ENCODE measurements around the gene FCGR1A. TPM values are rescaled to one million over a fixed set of nuclear protein-coding genes. Genes with fewer than 3 reads are reported as not detected.
"Not testable (repeated sequence)": the region's sequence is repeated elsewhere in the genome, so short reads cannot be mapped to it uniquely, and the experiment has no call there.

FCGR1A gene
- polyA plus RNA-seq, 2 donors = 0.92 to 1.00 TPM

DNA sequence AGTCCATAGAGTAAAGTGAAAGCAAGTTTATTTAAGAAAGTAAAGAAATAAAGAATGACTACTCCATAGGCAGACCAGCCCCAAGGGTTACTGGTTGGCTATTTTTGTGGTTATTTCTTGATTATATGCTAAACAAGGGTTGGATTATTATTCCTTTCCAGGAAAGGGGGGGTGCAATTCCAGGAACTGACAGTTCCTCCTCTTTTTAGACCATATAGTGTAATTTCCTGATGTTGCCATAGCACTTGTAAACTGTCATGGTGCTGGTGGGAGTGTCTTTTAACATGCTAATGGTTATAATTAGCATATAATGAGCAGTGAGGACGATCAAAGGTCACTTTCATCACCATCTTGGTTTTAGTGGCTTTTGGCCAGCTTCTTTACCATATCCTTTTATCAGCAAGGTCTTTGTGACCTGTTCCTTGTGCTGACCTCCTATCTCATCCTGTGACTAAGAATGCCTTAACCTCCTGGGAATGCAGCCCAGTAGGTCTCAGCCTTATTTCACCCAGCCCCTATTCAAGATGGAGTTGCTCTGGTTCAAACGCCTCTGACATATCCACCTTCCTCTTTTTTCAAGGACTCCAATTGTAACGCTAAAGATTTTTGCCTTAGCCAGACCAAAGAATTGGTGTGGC is 6.9 kb upstream of the FCGR1A start:
- not testable (repeated sequence) for H3K9me3 ChIP-seq (ENCODE audit: control insufficient read depth in 2 of 2, insufficient read depth in 1 of 2, low read depth in 1 of 2, low read length in 1 of 2); H3K4me3 ChIP-seq (ENCODE audit: low read depth in 1 of 2, low read length in 2 of 2); H3K36me3 ChIP-seq (ENCODE audit: control insufficient read depth in 2 of 2, insufficient read depth in 2 of 2, low read length in 1 of 2); H3K27me3 ChIP-seq (ENCODE audit: control insufficient read depth in 1 of 2, insufficient read depth in 2 of 2, low read length in 2 of 2); H3K4me1 ChIP-seq (ENCODE audit: control insufficient read depth in 2 of 2, insufficient read depth in 2 of 2, low read length in 1 of 2); H3K27ac ChIP-seq (ENCODE audit: low read depth in 2 of 2, low read length in 1 of 2)
- WGBS, 2 donors = 18 to 40% methylated on average over 1 of the region's 3 CpGs

DNA sequence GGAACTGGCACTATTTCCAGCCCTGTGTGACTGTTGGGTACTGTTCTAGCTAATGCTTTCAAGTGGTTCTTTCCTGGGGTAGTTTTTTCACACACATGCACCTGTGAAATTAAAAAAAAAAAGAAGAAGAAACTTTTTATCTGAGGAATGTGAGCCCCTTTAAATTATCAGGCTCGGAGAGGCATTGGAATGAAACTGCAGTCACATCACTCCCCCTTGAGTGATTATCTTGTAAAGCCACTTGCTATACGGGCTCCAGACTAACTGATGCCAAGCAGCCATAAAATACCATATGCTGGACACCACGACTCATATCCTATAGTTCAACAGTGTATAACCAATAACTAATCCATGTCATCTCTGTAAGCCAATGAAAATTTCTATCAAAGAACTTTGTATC is 5.4 kb upstream of the FCGR1A start:
- 23 to 28% methylated on average over 1 to 2 of the region's 3 CpGs for WGBS, 2 donors
- H3K36me3 ChIP-seq (ENCODE audit: control insufficient read depth in 2 of 2, insufficient read depth in 2 of 2, low read length in 1 of 2); H3K4me1 ChIP-seq (ENCODE audit: control insufficient read depth in 2 of 2, insufficient read depth in 2 of 2, low read length in 1 of 2); H3K27me3 ChIP-seq (ENCODE audit: control insufficient read depth in 1 of 2, insufficient read depth in 2 of 2, low read length in 2 of 2); H3K27ac ChIP-seq (ENCODE audit: low read depth in 2 of 2, low read length in 1 of 2); H3K4me3 ChIP-seq (ENCODE audit: low read depth in 1 of 2, low read length in 2 of 2); H3K9me3 ChIP-seq (ENCODE audit: control insufficient read depth in 2 of 2, insufficient read depth in 1 of 2, low read depth in 1 of 2, low read length in 1 of 2): not testable (repeated sequence)

DNA sequence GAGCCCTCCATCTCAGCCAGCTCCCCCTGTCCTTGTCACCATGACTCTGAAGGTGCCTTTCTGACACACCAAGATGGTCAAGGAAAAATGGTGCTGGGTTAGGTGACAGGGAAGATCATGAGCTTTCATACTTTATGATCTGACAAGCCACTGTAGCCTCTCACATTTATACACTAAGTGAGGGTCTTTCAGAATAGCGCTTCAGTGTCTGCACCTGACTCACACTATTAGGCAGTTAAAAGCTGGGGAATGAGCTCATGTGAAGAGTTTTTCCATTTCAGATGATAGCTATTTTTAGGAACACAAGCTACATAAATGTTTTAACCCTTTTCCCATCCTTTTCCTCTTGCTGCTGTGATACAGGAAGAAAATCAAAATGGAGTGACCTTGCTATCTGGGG is 4.2 kb upstream of the FCGR1A start:
- H3K27ac ChIP-seq (ENCODE audit: low read depth in 2 of 2, low read length in 1 of 2); H3K4me3 ChIP-seq (ENCODE audit: low read depth in 1 of 2, low read length in 2 of 2); H3K36me3 ChIP-seq (ENCODE audit: control insufficient read depth in 2 of 2, insufficient read depth in 2 of 2, low read length in 1 of 2); H3K27me3 ChIP-seq (ENCODE audit: control insufficient read depth in 1 of 2, insufficient read depth in 2 of 2, low read length in 2 of 2); H3K4me1 ChIP-seq (ENCODE audit: control insufficient read depth in 2 of 2, insufficient read depth in 2 of 2, low read length in 1 of 2); H3K9me3 ChIP-seq (ENCODE audit: control insufficient read depth in 2 of 2, insufficient read depth in 1 of 2, low read depth in 1 of 2, low read length in 1 of 2): not testable (repeated sequence)
- WGBS, 2 donors = 79 to 92% methylated on average over 1 of the region's 1 CpG

DNA sequence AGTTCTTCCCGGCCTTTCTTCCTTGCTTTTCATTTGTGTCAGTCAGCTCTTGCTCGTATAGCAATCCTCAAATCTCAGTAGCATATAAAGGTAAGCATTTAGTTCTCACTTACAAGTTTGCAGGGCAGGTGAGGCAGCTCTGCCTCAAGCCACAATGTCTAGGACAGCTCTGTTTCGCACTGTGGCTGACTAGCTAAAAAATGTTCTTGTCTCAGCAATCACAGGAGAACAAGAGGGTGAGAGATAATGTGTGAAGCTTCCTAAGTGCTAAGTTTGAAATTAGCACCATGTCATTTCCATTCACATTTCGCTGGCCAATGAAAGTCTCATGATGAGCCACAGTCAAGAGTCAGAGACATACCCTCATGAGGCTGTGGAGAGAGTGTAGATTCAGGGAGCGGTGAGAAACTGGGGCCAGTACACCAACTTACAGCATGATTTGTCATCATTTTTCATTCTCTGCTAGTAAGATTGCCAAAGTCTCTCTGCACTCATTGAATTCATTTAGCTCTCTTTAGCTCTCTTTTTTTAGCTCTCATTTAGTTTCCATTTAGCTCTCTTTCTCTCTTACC is 995 bp upstream of the FCGR1A start:
- H3K9me3 ChIP-seq (ENCODE audit: control insufficient read depth in 2 of 2, insufficient read depth in 1 of 2, low read depth in 1 of 2, low read length in 1 of 2); H3K4me3 ChIP-seq (ENCODE audit: low read depth in 1 of 2, low read length in 2 of 2); H3K4me1 ChIP-seq (ENCODE audit: control insufficient read depth in 2 of 2, insufficient read depth in 2 of 2, low read length in 1 of 2); H3K36me3 ChIP-seq (ENCODE audit: control insufficient read depth in 2 of 2, insufficient read depth in 2 of 2, low read length in 1 of 2); H3K27me3 ChIP-seq (ENCODE audit: control insufficient read depth in 1 of 2, insufficient read depth in 2 of 2, low read length in 2 of 2); H3K27ac ChIP-seq (ENCODE audit: low read depth in 2 of 2, low read length in 1 of 2): not testable (repeated sequence)
- WGBS, 2 donors = 81 to 85% methylated on average over 5 of the region's 5 CpGs

DNA sequence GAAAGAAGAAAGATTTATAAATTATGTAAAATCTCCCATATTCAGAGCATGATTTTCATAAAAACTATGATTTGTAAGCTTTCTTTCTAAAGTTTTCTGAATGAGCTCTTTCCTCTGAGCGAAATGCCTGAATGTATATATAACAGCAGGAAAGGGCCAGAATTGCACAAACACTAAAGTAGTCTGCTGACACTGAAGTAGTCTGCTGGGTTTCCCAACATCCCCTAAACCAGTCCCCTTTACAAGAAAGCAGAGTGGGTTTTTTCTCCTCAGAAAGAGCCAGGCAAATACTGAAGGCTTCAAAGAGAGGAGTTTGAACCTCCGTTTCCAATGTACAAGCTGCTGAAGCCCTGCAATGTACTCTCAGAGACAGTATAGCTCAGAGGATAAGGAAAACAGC is 795 bp downstream of the FCGR1A start:
- no CpG with 5 or more reads among the region's 2 CpGs for WGBS, 2 donors
- not testable (repeated sequence) for H3K4me3 ChIP-seq (ENCODE audit: low read depth in 1 of 2, low read length in 2 of 2); H3K9me3 ChIP-seq (ENCODE audit: control insufficient read depth in 2 of 2, insufficient read depth in 1 of 2, low read depth in 1 of 2, low read length in 1 of 2); H3K36me3 ChIP-seq (ENCODE audit: control insufficient read depth in 2 of 2, insufficient read depth in 2 of 2, low read length in 1 of 2); H3K27me3 ChIP-seq (ENCODE audit: control insufficient read depth in 1 of 2, insufficient read depth in 2 of 2, low read length in 2 of 2); H3K4me1 ChIP-seq (ENCODE audit: control insufficient read depth in 2 of 2, insufficient read depth in 2 of 2, low read length in 1 of 2); H3K27ac ChIP-seq (ENCODE audit: low read depth in 2 of 2, low read length in 1 of 2)

DNA sequence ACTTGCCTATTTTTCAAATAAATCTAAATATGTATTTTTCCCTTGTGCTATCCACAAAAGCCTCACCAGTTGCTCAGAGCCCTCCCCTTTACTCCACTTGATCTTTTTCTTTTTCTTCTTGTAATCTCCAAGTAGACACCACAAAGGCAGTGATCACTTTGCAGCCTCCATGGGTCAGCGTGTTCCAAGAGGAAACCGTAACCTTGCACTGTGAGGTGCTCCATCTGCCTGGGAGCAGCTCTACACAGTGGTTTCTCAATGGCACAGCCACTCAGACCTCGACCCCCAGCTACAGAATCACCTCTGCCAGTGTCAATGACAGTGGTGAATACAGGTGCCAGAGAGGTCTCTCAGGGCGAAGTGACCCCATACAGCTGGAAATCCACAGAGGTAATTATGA is 1.4 kb downstream of the FCGR1A start:
- not testable (repeated sequence) for H3K4me3 ChIP-seq (ENCODE audit: low read depth in 1 of 2, low read length in 2 of 2); H3K36me3 ChIP-seq (ENCODE audit: control insufficient read depth in 2 of 2, insufficient read depth in 2 of 2, low read length in 1 of 2); H3K4me1 ChIP-seq (ENCODE audit: control insufficient read depth in 2 of 2, insufficient read depth in 2 of 2, low read length in 1 of 2); H3K27ac ChIP-seq (ENCODE audit: low read depth in 2 of 2, low read length in 1 of 2); H3K27me3 ChIP-seq (ENCODE audit: control insufficient read depth in 1 of 2, insufficient read depth in 2 of 2, low read length in 2 of 2); H3K9me3 ChIP-seq (ENCODE audit: control insufficient read depth in 2 of 2, insufficient read depth in 1 of 2, low read depth in 1 of 2, low read length in 1 of 2)
- 78 to 86% methylated on average over 3 to 4 of the region's 4 CpGs for WGBS, 2 donors

DNA sequence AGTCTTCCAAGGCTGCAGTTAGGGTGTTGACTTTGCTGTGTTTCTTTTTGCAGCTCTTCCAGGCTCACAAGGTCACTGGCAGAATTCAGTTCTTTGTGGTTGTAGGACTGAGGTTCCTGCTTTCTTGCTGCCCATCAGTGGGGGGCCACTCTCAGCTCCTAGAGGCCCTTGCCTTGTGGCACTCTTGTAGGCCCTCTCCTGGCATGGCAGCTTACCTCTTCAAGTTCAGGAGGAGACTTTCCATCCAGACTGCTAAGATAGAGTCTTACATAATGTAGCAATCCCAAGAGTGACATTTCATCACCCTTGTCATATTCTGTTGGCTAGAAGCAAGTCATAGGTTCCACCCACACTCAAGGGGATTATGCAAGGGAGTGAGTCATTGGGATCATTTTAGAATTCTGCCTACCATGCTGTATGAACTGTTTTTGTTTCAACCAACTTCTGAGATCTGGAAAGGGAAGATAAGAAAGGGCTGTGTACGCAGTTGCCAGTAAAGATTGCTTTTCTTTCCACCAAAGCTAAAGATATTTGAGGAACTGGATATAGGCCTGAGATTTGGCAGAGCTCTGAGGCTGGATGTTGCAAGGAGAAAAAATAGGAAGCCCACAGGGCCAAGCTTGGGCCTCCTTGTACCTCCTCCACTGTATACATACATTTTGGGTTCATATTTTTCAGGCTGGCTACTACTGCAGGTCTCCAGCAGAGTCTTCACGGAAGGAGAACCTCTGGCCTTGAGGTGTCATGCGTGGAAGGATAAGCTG is 5.4 kb downstream of the FCGR1A start:
- not testable (repeated sequence) for H3K4me1 ChIP-seq (ENCODE audit: control insufficient read depth in 2 of 2, insufficient read depth in 2 of 2, low read length in 1 of 2); H3K4me3 ChIP-seq (ENCODE audit: low read depth in 1 of 2, low read length in 2 of 2); H3K27me3 ChIP-seq (ENCODE audit: control insufficient read depth in 1 of 2, insufficient read depth in 2 of 2, low read length in 2 of 2); H3K36me3 ChIP-seq (ENCODE audit: control insufficient read depth in 2 of 2, insufficient read depth in 2 of 2, low read length in 1 of 2); H3K27ac ChIP-seq (ENCODE audit: low read depth in 2 of 2, low read length in 1 of 2); H3K9me3 ChIP-seq (ENCODE audit: control insufficient read depth in 2 of 2, insufficient read depth in 1 of 2, low read depth in 1 of 2, low read length in 1 of 2)
- WGBS, 2 donors = 57 to 93% methylated on average over 1 to 3 of the region's 3 CpGs

DNA sequence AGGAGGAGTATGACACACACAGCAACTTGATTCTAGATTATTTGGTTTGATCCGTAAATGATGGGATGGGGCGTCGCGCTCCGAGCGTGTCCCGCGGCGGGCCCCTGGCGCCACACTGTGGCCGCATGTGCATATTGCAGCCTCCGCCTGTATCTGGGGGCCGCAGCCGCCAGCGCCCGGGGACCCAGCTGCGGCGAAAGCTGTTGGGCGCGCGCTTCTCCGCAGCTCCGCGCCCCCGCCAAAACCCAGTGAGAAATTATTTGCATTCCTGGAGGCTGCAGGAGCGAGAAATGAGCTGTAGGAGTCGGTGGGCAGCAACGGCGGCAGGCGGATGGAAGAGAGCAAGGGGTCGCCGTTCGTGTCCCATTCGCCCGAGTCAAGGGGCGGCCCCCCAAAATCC is 10.0 kb downstream of the FCGR1A start:
- peak overlapping the region; percentile 56 for H3K4me3 ChIP-seq (ENCODE audit: low read depth in 1 of 2, low read length in 2 of 2)
- 0% methylated on average over 8 to 32 of the region's 36 CpGs for WGBS, 2 donors

DNA sequence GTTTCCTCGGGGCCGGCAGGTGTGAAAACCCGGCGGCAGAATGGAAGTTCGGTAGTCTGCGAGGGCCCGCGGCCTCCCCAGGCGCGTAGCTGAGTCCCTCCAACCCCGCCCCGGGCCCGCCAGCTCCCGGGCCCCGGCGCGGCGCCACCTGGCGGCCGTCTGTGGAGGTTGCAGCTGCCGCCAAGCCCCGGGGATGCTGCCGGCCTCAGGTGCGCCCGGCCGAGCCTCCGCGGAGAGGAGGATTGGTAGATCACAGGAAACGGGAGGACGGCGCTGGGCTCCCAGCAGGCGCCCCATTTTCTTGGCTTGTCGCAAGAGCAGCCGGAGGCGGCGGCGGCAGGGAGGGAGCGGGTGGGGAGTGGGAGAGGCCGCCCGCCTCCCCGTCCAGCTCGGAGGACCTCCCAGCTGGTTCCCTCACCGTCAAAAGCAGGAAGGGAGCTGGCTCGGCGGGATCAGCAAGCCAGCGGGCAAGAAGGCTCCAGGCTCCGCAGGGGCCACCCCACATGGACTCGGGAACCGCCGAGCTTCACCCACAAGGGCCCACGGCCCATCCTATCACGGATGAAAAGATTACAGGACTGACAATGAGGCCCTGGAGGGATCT is 10.5 kb downstream of the FCGR1A start:
- peak overlapping the region; percentile 56 for H3K4me3 ChIP-seq (ENCODE audit: low read depth in 1 of 2, low read length in 2 of 2)

More for the DNA sequence above, 10.0 kb downstream of the FCGR1A start:
- not testable (repeated sequence) for H3K9me3 ChIP-seq (ENCODE audit: control insufficient read depth in 2 of 2, insufficient read depth in 1 of 2, low read depth in 1 of 2, low read length in 1 of 2); H3K27me3 ChIP-seq (ENCODE audit: control insufficient read depth in 1 of 2, insufficient read depth in 2 of 2, low read length in 2 of 2); H3K36me3 ChIP-seq (ENCODE audit: control insufficient read depth in 2 of 2, insufficient read depth in 2 of 2, low read length in 1 of 2); H3K4me1 ChIP-seq (ENCODE audit: control insufficient read depth in 2 of 2, insufficient read depth in 2 of 2, low read length in 1 of 2)
- H3K27ac ChIP-seq (ENCODE audit: low read depth in 2 of 2, low read length in 1 of 2) = peak overlapping the region; percentile 77 to 83

More for the DNA sequence above, 10.5 kb downstream of the FCGR1A start:
- WGBS, 2 donors = 1 to 2% methylated on average over 26 to 42 of the region's 52 CpGs
- not testable (repeated sequence) for H3K9me3 ChIP-seq (ENCODE audit: control insufficient read depth in 2 of 2, insufficient read depth in 1 of 2, low read depth in 1 of 2, low read length in 1 of 2); H3K27me3 ChIP-seq (ENCODE audit: control insufficient read depth in 1 of 2, insufficient read depth in 2 of 2, low read length in 2 of 2); H3K4me1 ChIP-seq (ENCODE audit: control insufficient read depth in 2 of 2, insufficient read depth in 2 of 2, low read length in 1 of 2); H3K36me3 ChIP-seq (ENCODE audit: control insufficient read depth in 2 of 2, insufficient read depth in 2 of 2, low read length in 1 of 2)
- peak overlapping the region in 1 of 2 donors; percentile 21 for H3K27ac ChIP-seq (ENCODE audit: low read depth in 2 of 2, low read length in 1 of 2)
